ENCODE data around the gene MEIS2. TPM values are rescaled to one million over a fixed set of nuclear protein-coding genes. Genes with fewer than 3 reads are reported as not detected.

The MEIS2 gene
- total RNA-seq, 4 donors from 2014 or later, result 9.0 to 18.5 (median 16.3) TPM

DNA sequence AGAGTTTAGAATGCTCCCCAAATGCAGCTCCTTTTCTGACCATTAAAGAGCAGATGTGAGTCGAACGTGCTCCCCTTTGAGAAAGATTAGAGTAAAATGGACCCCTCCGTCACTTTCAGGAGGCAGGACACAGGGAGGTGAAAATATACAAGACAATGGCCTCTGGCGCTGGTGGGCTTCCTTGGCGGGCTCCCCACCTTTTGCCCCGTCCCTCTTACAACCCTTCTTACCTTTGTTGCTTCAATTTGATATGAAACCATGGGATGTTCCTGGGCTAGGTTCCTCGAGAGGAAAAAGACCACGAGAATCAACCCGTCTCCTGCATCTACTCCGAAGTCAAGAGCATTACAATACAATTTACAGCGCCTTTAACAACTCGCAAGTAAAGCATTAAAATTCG lies 214.2 kb downstream of the MEIS2 start:
- Histone ChIP-seq H3K36me3 (no peaks in the 10 kb centered on the region), H3K4me3 (no peak overlapping the region), H3K9me3 (no peaks in the 10 kb centered on the region), H3K4me1 (peaks cover 35% of the 10 kb centered on the region), H3K27ac (no peak overlapping the region), H3K27me3 (peaks cover 68% of the 10 kb centered on the region)
- TF ChIP-seq, protein P1, sequence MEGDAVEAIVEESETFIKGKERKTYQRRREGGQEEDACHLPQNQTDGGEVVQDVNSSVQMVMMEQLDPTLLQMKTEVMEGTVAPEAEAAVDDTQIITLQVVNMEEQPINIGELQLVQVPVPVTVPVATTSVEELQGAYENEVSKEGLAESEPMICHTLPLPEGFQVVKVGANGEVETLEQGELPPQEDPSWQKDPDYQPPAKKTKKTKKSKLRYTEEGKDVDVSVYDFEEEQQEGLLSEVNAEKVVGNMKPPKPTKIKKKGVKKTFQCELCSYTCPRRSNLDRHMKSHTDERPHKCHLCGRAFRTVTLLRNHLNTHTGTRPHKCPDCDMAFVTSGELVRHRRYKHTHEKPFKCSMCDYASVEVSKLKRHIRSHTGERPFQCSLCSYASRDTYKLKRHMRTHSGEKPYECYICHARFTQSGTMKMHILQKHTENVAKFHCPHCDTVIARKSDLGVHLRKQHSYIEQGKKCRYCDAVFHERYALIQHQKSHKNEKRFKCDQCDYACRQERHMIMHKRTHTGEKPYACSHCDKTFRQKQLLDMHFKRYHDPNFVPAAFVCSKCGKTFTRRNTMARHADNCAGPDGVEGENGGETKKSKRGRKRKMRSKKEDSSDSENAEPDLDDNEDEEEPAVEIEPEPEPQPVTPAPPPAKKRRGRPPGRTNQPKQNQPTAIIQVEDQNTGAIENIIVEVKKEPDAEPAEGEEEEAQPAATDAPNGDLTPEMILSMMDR (IDR thresholded peaks at IDR 0.05), result no peak
- TF ChIP-seq POLR2AphosphoS5 (IDR thresholded peaks at IDR 0.05), result no peak
- no peak for TF ChIP-seq EP300 (IDR thresholded peaks at IDR 0.05)
- no peak for TF ChIP-seq POLR2A (IDR thresholded peaks at IDR 0.05)
- DNase-seq (ENCODE audit: low spot score in 2 of 2), result no peak
- WGBS, result 76% methylated on average over 13 of the region's 13 CpGs

DNA sequence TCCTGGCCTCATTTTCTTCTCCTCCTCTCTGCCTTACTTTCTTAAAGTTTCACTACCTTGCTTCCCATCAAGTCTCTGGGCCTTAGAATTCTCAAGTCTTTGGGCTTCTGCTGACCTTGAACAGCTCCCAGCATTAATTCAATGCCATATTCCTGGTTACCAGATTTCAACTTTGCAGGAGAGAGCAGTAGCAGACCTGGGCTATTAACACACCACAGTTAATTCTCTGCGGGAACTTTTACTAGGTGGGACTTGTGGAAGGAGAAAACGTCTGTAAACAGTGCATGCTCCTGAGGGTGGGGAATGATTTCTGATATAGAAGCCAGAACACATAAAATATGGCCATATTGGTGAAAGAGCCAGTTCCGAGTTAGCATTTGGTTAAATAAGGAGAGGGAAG lies 214.6 kb downstream of the MEIS2 start:
- DNase-seq (ENCODE audit: low spot score in 2 of 2), result no peak
- TF ChIP-seq EP300 (IDR thresholded peaks at IDR 0.05), result no peak
- no peak for TF ChIP-seq POLR2AphosphoS5 (IDR thresholded peaks at IDR 0.05)
- TF ChIP-seq, protein P1 (IDR thresholded peaks at IDR 0.05), result no peak
- TF ChIP-seq POLR2A (IDR thresholded peaks at IDR 0.05), result no peak
- H3K27ac ChIP-seq, result no peak overlapping the region
- no peaks in the 10 kb centered on the region for H3K9me3 ChIP-seq
- no peaks in the 10 kb centered on the region for H3K36me3 ChIP-seq
- WGBS, result 77% methylated on average over 3 of the region's 3 CpGs
- H3K27me3 ChIP-seq, result peaks cover 72% of the 10 kb centered on the region
- H3K4me3 ChIP-seq, result no peak overlapping the region
- H3K4me1 ChIP-seq, result peaks cover 38% of the 10 kb centered on the region

DNA sequence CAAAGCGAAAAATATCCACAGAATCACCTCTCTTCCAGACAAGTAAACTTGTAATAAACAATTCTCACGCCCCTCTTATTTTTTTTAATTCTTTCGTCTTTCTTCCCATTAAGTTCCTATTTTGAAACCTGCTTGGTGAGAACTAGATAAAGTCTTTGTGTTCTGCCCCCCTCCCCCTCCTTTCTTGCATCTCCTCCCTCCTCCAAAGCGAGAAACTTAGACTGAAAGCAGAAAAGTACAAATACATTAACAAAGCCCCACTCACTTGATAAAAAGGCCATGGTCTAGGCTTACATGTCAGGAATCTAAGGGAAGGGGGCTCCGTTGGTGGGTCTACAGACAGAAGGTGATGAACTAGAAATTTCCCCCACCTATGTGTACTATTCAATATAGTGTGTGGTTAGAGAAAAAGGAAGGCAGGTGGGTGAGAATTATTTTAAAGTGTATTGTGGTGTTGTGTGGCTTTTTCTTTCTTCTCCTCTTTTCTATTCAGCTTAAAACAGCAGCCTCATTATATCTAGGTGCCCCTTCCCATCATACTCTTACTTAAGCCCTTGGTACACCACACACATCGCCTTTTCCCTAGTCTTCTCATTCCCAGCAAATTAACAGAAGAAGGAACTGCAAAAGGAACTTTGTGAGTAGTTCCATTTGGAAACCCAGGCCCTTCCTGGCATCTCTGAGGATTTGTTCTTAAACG lies 215.3 kb downstream of the MEIS2 start:
- H3K4me3 ChIP-seq, result no peak overlapping the region
- H3K27me3 ChIP-seq, result peaks cover 79% of the 10 kb centered on the region
- DNase-seq (ENCODE audit: low spot score in 2 of 2), result no peak
- no peaks in the 10 kb centered on the region for H3K9me3 ChIP-seq
- H3K4me1 ChIP-seq, result peaks cover 45% of the 10 kb centered on the region
- no peaks in the 10 kb centered on the region for H3K36me3 ChIP-seq
- 72% methylated on average over 7 of the region's 7 CpGs for WGBS
- no peak overlapping the region for H3K27ac ChIP-seq
- TF ChIP-seq POLR2AphosphoS5 (IDR thresholded peaks at IDR 0.05), result no peak
- TF ChIP-seq, protein P1 (IDR thresholded peaks at IDR 0.05), result no peak
- TF ChIP-seq EP300 (IDR thresholded peaks at IDR 0.05), result no peak
- no peak for TF ChIP-seq POLR2A (IDR thresholded peaks at IDR 0.05)

DNA sequence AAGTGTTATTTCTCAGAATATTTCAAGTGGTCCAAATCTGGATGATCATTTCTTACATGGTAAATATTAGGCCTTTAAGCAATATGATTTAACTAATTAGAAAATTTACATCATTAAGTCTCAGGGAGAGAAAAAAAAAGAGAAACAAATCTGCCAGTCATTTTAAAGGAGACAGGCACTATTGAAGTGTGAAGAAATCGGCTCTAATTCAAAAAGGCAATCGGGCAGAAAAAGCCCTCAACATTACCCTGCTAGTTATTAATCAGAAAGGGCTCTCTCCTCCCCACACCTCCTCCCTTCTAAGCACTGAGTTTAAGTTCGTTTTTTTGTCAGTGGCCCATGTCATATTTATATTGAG lies 215.9 kb downstream of the MEIS2 start:
- Histone ChIP-seq H3K27me3 (peaks cover 85% of the 10 kb centered on the region), H3K4me1 (peaks cover 51% of the 10 kb centered on the region), H3K9me3 (no peaks in the 10 kb centered on the region), H3K27ac (no peak overlapping the region), H3K4me3 (no peak overlapping the region), H3K36me3 (no peaks in the 10 kb centered on the region)
- TF ChIP-seq, protein P1 (IDR thresholded peaks at IDR 0.05), result no peak
- DNase-seq (ENCODE audit: low spot score in 2 of 2), result no peak
- WGBS, result 67% methylated on average over 3 of the region's 3 CpGs

DNA sequence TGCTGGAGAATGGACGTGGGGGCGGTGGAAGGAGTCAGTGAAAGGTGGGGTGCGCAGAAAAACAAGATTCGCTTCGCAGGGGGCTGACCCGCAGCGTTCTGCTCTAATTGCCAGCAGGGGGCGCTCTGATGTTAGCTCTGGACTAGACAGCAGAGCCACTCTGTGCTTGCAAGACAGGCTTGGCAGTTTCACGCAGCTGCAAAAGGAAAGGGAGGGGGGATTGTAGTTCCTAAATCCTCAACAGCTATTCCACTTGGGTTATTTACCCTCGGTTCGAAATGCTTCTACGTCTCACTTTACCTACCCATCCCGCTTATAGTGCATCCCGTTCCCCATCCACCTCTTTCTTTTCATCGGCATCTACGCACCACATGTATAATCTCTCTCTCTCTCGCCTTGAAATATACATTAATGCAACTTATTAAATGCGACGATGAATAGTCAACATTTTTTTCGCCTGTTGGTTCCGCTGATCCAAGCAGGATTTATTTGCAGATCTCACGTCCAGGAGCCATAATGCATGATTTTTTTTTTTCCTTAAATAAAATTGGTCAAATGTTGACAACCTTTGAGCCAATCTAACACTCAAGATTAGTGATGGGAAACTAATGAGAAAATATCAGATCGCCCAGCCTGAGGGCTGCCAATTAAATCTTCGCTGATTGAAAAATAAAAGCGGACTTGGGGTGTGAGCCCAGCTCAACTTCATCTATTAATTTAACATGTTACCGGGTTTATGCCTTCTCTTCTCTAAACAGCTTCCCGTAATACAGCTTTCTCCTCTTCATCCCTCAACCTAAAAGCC lies 216.4 kb downstream of the MEIS2 start:
- Histone ChIP-seq H3K27me3 (peaks cover 91% of the 10 kb centered on the region), H3K36me3 (no peaks in the 10 kb centered on the region), H3K4me3 (peak overlapping the region; percentile 32), H3K4me1 (peaks cover 51% of the 10 kb centered on the region), H3K9me3 (no peaks in the 10 kb centered on the region), H3K27ac (no peak overlapping the region)
- peak; percentile 91 to 93 for DNase-seq (ENCODE audit: low spot score in 2 of 2)
- TF ChIP-seq, protein P1 (IDR thresholded peaks at IDR 0.05), result peak; percentile 47 to 81
- TF ChIP-seq POLR2AphosphoS5 (IDR thresholded peaks at IDR 0.05), result no peak
- TF ChIP-seq EP300 (IDR thresholded peaks at IDR 0.05), result no peak
- 20% methylated on average over 27 of the region's 27 CpGs for WGBS

Data from suprapubic skin (tissue), 4 donors.